Osteocyte (in vitro differentiated cells): ENCODE results near the gene ZFP36L2. TPM values are rescaled to one million over a fixed set of nuclear protein-coding genes. Genes with fewer than 3 reads are reported as not detected.

Experiments used
- DNase-seq: peaks from one replicate; pipeline ENCODE4 v3.0.0; 2021; ENCODE audit warnings: mixed read lengths; ENCODE audit not compliant: unreplicated experiment; ENCODE audit errors: extremely low spot score
- H3K27ac Mint-ChIP-seq: one replicate; pipeline ENCODE4 v1.8.0; 2021; ENCODE audit warnings: mild to moderate bottlenecking, mixed read lengths; ENCODE audit not compliant: unreplicated experiment
- H3K27me3 Mint-ChIP-seq: one replicate; pipeline ENCODE4 v1.8.0; 2021; ENCODE audit warnings: mixed read lengths; ENCODE audit not compliant: unreplicated experiment
- H3K36me3 Mint-ChIP-seq: one replicate; pipeline ENCODE4 v1.8.0; 2021; ENCODE audit warnings: mixed read lengths; ENCODE audit not compliant: unreplicated experiment
- H3K4me1 Mint-ChIP-seq: one replicate; pipeline ENCODE4 v1.8.0; 2021; ENCODE audit warnings: mixed read lengths; ENCODE audit not compliant: unreplicated experiment
- H3K4me3 Mint-ChIP-seq: one replicate; pipeline ENCODE4 v1.8.0; 2021; ENCODE audit warnings: mild to moderate bottlenecking, moderate library complexity, mixed read lengths; ENCODE audit not compliant: unreplicated experiment
- H3K9me3 Mint-ChIP-seq: one replicate; pipeline ENCODE4 v1.8.0; 2021; ENCODE audit warnings: mixed read lengths; ENCODE audit not compliant: unreplicated experiment
- total RNA-seq: library from RNA; stranded (reverse); gene quantifications from 2 replicates; pipeline ENCODE4 v1.2.1, GENCODE V29; 2021
- TF ChIP-seq, protein P1 (sequence below): fragments of 200-600 bp; sonication (generic); IDR thresholded peaks from 2 replicates; pipeline ENCODE4 v1.5.0; 2021; ENCODE audit warnings: antibody characterized with exemption, mild to moderate bottlenecking, moderate library complexity

The ZFP36L2 gene
- total RNA-seq, 1 donor from 2014 or later, result 88.0 TPM

DNA sequence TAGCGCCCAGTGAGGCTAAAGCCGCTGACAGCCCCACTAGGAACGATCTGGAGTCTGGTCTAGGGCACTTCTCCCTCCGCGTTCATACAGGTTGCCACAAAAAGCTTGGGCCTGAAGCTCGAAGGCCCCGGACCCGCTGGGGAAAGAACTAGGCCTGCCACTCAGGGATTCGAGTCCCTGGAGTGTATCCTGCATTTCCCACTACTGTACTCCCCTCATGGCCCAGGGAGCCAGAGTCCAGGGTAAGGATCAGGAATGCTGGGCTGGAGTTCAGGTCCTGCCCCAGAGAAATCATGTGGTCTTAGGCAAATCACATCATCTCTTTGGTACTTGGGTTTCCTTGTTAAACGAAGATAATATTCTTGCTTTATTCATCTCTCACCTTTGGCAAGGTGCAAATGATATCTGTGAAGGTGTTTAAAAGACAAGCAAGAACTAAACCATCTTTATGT, 1.4 kb upstream of the ZFP36L2 start:
- DNase-seq, result no peak
- no peaks in the 10 kb centered on the region for H3K27me3 Mint-ChIP-seq
- peak overlapping the region; percentile 79 for H3K4me3 Mint-ChIP-seq

DNA sequence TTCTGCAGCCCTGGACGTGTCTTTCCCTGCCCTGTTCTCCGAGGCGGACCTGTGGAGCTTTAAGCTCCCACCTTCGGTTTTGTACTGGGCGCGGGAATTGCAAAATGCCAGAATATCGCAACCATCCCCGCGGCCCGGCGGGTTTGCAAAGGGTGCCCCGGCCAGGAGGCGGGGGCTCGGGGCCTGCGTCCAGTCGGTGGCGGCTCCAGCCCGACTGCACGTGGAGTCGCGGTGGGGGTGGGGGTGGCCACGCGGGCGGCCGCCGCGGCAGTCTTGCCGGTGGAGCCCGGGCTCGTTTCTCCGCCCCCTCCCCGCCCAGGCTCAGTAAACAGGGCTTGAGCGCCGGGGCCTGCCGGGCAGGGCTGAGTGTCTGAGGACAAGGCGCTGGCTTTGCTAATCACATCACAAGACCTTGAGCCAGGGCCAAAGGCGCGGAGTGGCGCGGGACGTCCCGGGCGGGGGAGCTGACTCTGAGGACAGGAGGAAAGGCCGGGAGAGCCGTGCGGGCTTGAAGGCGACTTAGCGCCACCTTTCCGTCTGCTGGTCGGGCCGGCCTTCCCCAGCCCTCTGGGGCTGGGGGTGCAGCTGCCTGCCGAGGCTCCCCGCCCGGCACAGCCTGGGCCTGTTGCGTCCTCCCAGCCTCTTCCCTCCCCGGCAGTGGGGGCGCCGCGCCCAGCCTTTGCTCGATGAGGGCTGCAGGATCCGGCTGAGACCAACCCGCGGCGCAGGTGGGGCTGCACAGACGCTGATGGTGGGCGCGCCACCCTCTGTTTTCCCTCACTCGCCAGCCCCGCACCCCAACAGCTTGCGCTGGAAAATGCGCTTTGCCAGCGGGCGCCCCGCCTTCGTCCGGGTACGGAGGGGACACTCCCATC, 786 bp upstream of the ZFP36L2 start:
- peak; percentile 91 for DNase-seq
- TF ChIP-seq, protein P1, sequence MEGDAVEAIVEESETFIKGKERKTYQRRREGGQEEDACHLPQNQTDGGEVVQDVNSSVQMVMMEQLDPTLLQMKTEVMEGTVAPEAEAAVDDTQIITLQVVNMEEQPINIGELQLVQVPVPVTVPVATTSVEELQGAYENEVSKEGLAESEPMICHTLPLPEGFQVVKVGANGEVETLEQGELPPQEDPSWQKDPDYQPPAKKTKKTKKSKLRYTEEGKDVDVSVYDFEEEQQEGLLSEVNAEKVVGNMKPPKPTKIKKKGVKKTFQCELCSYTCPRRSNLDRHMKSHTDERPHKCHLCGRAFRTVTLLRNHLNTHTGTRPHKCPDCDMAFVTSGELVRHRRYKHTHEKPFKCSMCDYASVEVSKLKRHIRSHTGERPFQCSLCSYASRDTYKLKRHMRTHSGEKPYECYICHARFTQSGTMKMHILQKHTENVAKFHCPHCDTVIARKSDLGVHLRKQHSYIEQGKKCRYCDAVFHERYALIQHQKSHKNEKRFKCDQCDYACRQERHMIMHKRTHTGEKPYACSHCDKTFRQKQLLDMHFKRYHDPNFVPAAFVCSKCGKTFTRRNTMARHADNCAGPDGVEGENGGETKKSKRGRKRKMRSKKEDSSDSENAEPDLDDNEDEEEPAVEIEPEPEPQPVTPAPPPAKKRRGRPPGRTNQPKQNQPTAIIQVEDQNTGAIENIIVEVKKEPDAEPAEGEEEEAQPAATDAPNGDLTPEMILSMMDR, result peak; percentile 58
- Mint-ChIP-seq H3K4me1 (peaks cover 32% of the 10 kb centered on the region), H3K36me3 (peaks cover 26% of the 10 kb centered on the region), H3K9me3 (no peaks in the 10 kb centered on the region), H3K4me3 (peak overlapping the region; percentile 79), H3K27ac (peak overlapping the region; percentile 86), H3K27me3 (no peaks in the 10 kb centered on the region)

More for the DNA sequence above, 1.4 kb upstream of the ZFP36L2 start:
- H3K9me3 Mint-ChIP-seq, result no peaks in the 10 kb centered on the region
- H3K27ac Mint-ChIP-seq, result peak overlapping the region; percentile 86
- peaks cover 25% of the 10 kb centered on the region for H3K4me1 Mint-ChIP-seq
- H3K36me3 Mint-ChIP-seq, result peaks cover 21% of the 10 kb centered on the region
- TF ChIP-seq, protein P1, result no peak

DNA sequence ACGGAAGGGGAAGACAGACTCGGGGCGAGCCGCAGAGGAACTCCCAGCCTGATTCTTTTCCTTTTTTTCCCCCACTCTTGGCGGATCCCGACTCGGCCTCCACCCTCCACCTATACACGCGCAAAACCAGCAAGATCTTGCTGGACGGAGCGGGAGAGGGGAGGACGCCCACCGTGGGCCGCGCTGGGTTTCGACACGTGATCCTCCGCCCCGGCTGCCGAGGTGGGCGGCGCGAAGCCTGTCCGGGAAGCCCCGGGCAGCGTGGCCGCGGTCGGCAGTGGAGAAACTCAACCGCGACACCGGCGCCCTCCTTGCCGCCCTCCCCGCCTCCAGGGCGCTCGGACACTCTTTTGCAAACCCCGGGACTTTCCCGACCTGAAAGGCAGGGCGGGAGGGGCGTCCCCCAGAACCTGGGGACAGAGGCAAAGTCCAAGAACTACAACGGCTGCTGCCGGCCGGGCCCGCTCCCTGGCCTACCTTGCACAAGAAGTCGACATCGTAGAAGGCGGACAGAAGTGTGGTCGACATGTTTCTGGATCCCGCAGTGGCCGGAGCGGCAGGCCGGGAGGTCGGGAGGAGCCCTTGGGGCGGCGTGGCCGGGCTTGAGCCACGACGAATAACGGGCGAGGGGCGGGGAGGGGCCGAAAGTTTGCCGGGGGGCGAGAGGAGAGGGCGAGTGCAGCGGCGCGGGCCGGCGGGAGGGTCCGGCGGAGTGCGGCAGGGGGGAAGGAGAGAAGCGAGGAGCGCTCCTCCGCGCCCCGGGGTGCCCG, 433 bp downstream of the ZFP36L2 start:
- H3K27ac Mint-ChIP-seq, result peak overlapping the region; percentile 91
- H3K9me3 Mint-ChIP-seq, result no peaks in the 10 kb centered on the region
- DNase-seq, result peak; percentile 90
- peaks cover 44% of the 10 kb centered on the region for H3K4me1 Mint-ChIP-seq
- peaks cover 26% of the 10 kb centered on the region for H3K36me3 Mint-ChIP-seq
- TF ChIP-seq, protein P1, result no peak
- no peaks in the 10 kb centered on the region for H3K27me3 Mint-ChIP-seq
- H3K4me3 Mint-ChIP-seq, result peak overlapping the region; percentile 97

DNA sequence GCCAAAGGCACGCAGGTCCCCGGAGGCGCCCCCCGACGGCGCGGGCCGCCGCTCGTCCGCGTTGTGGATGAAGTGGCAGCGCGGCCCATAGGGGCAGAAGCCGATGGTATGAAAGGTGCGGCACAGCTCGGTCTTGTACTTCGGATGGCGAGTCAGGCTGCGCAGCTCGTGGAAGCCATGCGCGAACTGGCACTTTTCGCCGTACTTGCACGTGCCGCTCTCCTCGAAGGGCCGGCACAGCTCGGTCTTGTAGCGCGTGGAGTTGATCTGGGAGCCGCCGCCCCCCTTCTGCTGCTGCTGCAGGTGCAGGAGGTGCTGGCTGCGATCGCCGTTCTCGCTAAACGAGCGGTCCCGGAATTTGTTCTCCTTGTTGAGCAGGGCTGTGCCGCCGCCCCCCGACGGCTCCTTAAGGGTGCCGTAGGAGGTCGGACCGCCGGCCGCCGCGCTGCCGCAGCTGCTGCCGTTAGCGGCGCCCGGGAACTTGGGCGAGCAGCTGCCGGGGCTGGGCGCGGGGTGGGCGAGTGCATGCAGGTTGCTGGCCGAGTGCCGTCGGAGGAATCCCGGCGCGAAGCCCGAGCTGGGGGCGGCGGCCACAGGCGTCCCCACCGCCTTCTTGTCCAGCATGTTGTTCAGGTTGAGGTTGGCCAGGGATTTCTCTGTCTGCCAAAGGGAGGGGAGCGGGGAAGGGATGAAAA, 1.2 kb downstream of the ZFP36L2 start:
- TF ChIP-seq, protein P1, result no peak
- peaks cover 22% of the 10 kb centered on the region for H3K36me3 Mint-ChIP-seq
- peak; percentile 87 for DNase-seq
- no peaks in the 10 kb centered on the region for H3K27me3 Mint-ChIP-seq
- H3K27ac Mint-ChIP-seq, result peak overlapping the region; percentile 91
- peak overlapping the region; percentile 97 for H3K4me3 Mint-ChIP-seq
- peaks cover 51% of the 10 kb centered on the region for H3K4me1 Mint-ChIP-seq
- H3K9me3 Mint-ChIP-seq, result no peaks in the 10 kb centered on the region
